WERI-Rb-1 (cell line): ENCODE measurements around the gene ICAM3.
A peak's percentile ranks its signal among the peaks of the same experiment; 100 is the strongest.

Experiments used
- DNase-seq: peaks from one replicate; pipeline ENCODE4 v3.0.0-alpha.2; 2020
- H3K27ac ChIP-seq: fragments of 250-450 bp; sonication (Bioruptor Pico); 2 replicates; pipeline ENCODE4 v1.5.1; 2020; ENCODE audit warnings: mild to moderate bottlenecking, moderate library complexity
- H3K27me3 ChIP-seq: fragments of 250-450 bp; sonication (Bioruptor Pico); 2 replicates; pipeline ENCODE4 v1.5.1; 2021; ENCODE audit warnings: mild to moderate bottlenecking, low read depth, moderate library complexity; ENCODE audit not compliant: insufficient read depth, severe bottlenecking
- H3K36me3 ChIP-seq: fragments of 250-450 bp; sonication (Bioruptor Pico); 2 replicates; pipeline ENCODE4 v1.5.1; 2020; ENCODE audit warnings: mild to moderate bottlenecking, moderate library complexity
- H3K4me3 ChIP-seq: 2 replicates; pipeline ENCODE4 v1.5.1; 2011; ENCODE audit warnings: low read depth, mild to moderate bottlenecking, control low read depth, low read length
- H3K9me3 ChIP-seq: fragments of 250-450 bp; sonication (Bioruptor Pico); 2 replicates; pipeline ENCODE4 v1.5.1; 2021; ENCODE audit warnings: mild to moderate bottlenecking, moderate library complexity; ENCODE audit not compliant: severe bottlenecking
- TF ChIP-seq, protein P1 (sequence below): IDR thresholded peaks from 2 replicates; pipeline ENCODE4 v1.5.1; 2011; ENCODE audit warnings: low read depth, mild to moderate bottlenecking, control low read depth, inconsistent platforms, low read length

Gene ICAM3

DNA sequence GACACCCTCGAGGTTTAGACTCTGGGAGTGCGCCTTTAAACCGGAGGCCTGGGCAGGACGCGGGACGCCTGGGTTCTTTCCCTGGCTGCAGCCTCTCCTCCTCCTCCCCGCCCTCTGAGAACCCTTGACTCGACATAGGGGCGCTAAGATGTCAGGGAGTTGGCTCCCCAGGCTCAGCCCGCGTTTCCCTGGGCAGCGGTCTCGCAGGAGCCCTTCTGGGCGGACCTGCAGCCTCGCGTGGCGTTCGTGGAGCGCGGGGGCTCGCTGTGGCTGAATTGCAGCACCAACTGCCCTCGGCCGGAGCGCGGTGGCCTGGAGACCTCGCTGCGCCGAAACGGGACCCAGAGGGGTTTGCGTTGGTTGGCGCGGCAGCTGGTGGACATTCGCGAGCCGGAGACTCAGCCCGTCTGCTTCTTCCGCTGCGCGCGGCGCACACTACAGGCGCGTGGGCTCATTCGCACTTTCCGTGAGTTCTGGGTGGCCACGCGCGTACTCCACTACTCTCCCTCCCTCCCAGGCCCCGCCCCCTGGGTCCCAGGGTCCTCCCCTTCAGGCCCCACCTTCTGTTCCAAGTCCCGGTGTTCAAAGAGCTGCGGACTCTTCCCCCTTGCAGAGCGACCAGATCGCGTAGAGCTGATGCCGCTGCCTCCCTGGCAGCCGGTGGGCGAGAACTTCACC lies 48.4 kb downstream of the ICAM3 start:
- peak; percentile 80 for DNase-seq
- Histone ChIP-seq H3K4me3 (peak overlapping the region; percentile 63), H3K27ac (no peak overlapping the region), H3K36me3 (peaks cover 24% of the 10 kb centered on the region), H3K9me3 (no peaks in the 10 kb centered on the region), H3K27me3 (peaks cover 9% of the 10 kb centered on the region)
- TF ChIP-seq, protein P1, sequence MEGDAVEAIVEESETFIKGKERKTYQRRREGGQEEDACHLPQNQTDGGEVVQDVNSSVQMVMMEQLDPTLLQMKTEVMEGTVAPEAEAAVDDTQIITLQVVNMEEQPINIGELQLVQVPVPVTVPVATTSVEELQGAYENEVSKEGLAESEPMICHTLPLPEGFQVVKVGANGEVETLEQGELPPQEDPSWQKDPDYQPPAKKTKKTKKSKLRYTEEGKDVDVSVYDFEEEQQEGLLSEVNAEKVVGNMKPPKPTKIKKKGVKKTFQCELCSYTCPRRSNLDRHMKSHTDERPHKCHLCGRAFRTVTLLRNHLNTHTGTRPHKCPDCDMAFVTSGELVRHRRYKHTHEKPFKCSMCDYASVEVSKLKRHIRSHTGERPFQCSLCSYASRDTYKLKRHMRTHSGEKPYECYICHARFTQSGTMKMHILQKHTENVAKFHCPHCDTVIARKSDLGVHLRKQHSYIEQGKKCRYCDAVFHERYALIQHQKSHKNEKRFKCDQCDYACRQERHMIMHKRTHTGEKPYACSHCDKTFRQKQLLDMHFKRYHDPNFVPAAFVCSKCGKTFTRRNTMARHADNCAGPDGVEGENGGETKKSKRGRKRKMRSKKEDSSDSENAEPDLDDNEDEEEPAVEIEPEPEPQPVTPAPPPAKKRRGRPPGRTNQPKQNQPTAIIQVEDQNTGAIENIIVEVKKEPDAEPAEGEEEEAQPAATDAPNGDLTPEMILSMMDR: no peak

DNA sequence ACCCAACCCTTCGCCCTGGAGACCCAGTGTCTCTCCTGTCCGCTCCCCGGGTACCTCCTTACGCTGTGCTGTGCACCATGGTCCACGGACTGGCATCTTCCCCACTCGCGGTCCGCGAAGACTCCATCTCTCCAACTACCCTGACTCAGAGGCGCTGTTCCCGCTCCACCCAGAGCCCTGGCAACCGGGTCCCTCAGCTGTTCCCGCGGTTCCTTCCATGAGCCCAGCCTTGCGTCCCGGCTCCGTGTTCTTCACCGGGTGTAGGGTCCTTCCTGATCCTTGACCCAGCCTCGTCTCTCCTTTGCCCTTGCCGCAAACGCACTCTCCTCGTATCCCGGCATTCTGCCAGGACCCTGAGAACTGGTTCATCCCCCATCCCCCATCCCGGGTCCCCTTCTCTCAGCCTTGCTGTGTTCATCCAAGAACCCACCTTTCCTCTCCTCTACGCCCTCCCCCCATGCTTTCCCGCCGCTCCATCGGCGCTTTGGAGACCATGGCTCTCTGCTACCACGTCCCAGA lies 49.0 kb downstream of the ICAM3 start:
- peaks cover 20% of the 10 kb centered on the region for H3K36me3 ChIP-seq
- TF ChIP-seq, protein P1: no peak
- H3K27ac ChIP-seq: no peak overlapping the region
- H3K9me3 ChIP-seq: no peaks in the 10 kb centered on the region
- H3K27me3 ChIP-seq: peaks cover 9% of the 10 kb centered on the region
- H3K4me3 ChIP-seq: peak overlapping the region; percentile 63
- DNase-seq: no peak

DNA sequence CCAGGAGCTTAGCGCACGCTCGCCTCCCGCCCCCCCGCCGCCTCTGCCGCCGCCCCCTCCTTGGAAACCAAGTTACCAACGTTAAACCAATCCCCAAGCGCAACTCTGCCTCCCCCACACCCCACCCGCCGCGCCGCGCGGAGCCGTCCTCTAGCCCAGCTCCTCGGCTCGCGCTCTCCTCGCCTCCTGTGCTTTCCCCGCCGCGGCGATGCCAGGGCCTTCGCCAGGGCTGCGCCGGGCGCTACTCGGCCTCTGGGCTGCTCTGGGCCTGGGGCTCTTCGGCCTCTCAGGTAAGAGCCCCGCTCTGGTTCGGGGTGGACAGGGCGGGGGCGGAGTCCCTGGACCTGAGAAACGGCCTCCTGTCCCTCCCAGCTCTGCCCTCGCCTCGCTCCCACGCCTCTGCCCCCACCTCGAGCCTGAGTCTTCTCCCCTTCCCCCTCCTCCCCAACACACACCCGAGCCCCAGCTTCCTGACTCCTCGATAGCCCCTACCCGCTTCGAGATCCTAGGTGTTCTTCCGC lies 49.5 kb downstream of the ICAM3 start, which contains the start of gene ICAM5:
TSS of gene ICAM5 (plus strand) at position 117 of the 521 bp plus-strand sequence. CDS start at position 209, 92 bp downstream.
- Histone ChIP-seq H3K36me3 (peaks cover 15% of the 10 kb centered on the region), H3K9me3 (no peaks in the 10 kb centered on the region), H3K27me3 (peaks cover 9% of the 10 kb centered on the region), H3K4me3 (peak within 1 kb of the TSS; percentile 63), H3K27ac (no peak within 1 kb of the TSS)
- DNase-seq: peak; percentile 49
- TF ChIP-seq, protein P1: no peak

DNA sequence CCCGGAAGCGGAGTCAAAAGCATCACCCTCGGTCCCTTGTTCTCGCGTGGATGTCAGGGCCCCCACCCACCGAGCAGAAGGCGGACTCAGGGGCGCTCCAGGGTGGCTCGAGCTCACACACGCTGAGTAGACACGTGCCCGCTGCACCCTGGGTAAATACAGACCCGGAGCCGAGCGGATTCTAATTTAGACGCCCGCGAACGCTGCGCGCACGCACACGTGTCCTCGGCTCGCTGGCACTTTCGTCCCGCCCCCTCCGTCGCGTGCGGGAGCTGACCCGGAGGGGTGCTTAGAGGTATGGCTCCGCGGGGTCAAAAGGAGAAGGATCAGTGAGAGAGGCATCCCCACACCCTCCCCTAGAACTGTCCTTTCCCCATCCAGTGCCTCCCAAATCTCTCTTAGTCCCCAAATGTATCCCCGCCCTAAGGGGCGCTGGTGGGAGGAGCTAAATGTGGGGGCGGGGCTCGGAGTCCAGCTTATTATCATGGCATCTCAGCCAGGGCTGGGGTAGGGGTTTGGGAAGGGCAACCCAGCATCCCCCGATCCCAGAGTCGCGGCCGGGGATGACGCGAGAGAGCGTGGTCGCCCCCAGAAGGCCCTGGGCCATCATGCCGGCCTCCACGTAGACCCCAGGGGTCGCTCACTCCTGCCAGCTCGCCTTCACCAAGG lies 50.1 kb downstream of the ICAM3 start:
- no peak overlapping the region for H3K27ac ChIP-seq

DNA sequence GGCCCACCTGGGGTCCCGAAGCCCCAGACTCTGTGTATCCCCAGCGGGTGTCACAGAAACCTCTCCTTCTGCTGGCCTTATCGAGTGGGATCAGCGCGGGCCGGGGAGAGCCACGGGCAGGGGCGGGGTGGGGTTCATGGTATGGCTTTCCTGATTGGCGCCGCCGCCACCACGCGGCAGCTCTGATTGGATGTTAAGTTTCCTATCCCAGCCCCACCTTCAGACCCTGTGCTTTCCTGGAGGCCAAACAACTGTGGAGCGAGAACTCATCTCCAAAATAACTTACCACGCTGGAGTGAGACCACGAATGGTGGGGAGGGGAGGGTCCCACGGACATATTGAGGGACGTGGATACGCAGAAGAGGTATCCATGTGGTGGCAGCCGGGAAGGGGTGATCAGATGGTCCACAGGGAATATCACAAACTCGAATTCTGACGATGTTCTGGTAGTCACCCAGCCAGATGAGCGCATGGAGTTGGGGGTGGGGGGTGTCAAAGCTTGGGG lies 50.7 kb downstream of the ICAM3 start:
- peak; percentile 67 for DNase-seq
- no peaks in the 10 kb centered on the region for H3K9me3 ChIP-seq
- H3K36me3 ChIP-seq: peaks cover 3% of the 10 kb centered on the region; the same call in 1 of the 2 replicates
- peaks cover 9% of the 10 kb centered on the region for H3K27me3 ChIP-seq
- H3K27ac ChIP-seq: no peak overlapping the region
- peak overlapping the region; percentile 63 for H3K4me3 ChIP-seq
- TF ChIP-seq, protein P1: no peak

More for the DNA sequence above, 50.1 kb downstream of the ICAM3 start:
- Histone ChIP-seq H3K27me3 (peaks cover 9% of the 10 kb centered on the region), H3K36me3 (peaks cover 9% of the 10 kb centered on the region), H3K9me3 (no peaks in the 10 kb centered on the region), H3K4me3 (peak overlapping the region; percentile 63)
- DNase-seq: peak; percentile 75
- TF ChIP-seq, protein P1: peak; percentile 32; the same call in 1 of the 2 replicates
